A549 (cell line): Measurements from ENCODE around the gene SHFL.

Experiments
- BHLHE40 ChIP-seq: IDR thresholded peaks from 2 replicates; pipeline ENCODE4 v1.6.1; 2012; ENCODE audit warnings: low read depth, low read length, inconsistent platforms
- CEBPB ChIP-seq, 2 experiments: fragments of >200 bp in 1 of 2; sonication (Bioruptor Twin) in 1 of 2; formaldehyde crosslinking in 1 of 2; IDR thresholded peaks; 2 replicates each; pipeline ENCODE4 v1.6.1; 2012 to 2016
- EHMT2 ChIP-seq: fragments of 200-600 bp; sonication (generic); IDR thresholded peaks from 2 replicates; pipeline ENCODE4 v1.6.1; 2016; ENCODE audit warnings: antibody characterized with exemption, low read depth, mild to moderate bottlenecking, moderate library complexity
- ESRRA ChIP-seq: fragments of 150-350 bp; IDR thresholded peaks from 2 replicates; pipeline ENCODE4 v1.6.1; 2014; ENCODE audit warnings: mild to moderate bottlenecking, low read length, borderline replicate concordance
- MYC ChIP-seq: IDR thresholded peaks from 2 replicates; pipeline ENCODE4 v1.6.1; 2012; ENCODE audit warnings: mild to moderate bottlenecking, inconsistent platforms, low read length, improper control_type of control experiment, borderline replicate concordance
- NPAS2 ChIP-seq: fragments of 250-450 bp; sonication (Bioruptor Pico); IDR thresholded peaks from 2 replicates; pipeline ENCODE4 v1.8.0; 2022; ENCODE audit warnings: mild to moderate bottlenecking, moderate library complexity, borderline replicate concordance
- POLR2A ChIP-seq: IDR thresholded peaks from 2 replicates; pipeline ENCODE4 v1.6.1; 2012; ENCODE audit warnings: mild to moderate bottlenecking, low read length
- RAD21 ChIP-seq, 2 experiments: fragments of >200 bp in 1 of 2; sonication (Bioruptor Twin) in 1 of 2; formaldehyde crosslinking in 1 of 2; IDR thresholded peaks in 1 of 2; conservative IDR thresholded peaks in 1 of 2; 2 replicates in 1 of 2; 3 replicates in 1 of 2; pipeline ENCODE4 v1.6.1; 2012 to 2018; ENCODE audit warnings: inconsistent platforms in 1 of 2
- TF ChIP-seq, protein P1 (sequence below): fragments of >200 bp; sonication (Bioruptor Twin); formaldehyde crosslinking; IDR thresholded peaks from 3 replicates; pipeline ENCODE4 v1.5.1; 2016
- TF ChIP-seq, protein P2 (sequence below): IDR thresholded peaks from 2 replicates; pipeline ENCODE4 v1.6.1; 2012
- TF ChIP-seq, protein P3 (sequence below): fragments of 250-450 bp; sonication (Bioruptor Pico); IDR thresholded peaks from 2 replicates; pipeline ENCODE4 v1.5.0; 2021; ENCODE audit warnings: mild to moderate bottlenecking, moderate library complexity, borderline replicate concordance
- TF ChIP-seq, protein P4 (sequence below): IDR thresholded peaks from 2 replicates; pipeline ENCODE4 v1.6.1; 2012

DNA sequence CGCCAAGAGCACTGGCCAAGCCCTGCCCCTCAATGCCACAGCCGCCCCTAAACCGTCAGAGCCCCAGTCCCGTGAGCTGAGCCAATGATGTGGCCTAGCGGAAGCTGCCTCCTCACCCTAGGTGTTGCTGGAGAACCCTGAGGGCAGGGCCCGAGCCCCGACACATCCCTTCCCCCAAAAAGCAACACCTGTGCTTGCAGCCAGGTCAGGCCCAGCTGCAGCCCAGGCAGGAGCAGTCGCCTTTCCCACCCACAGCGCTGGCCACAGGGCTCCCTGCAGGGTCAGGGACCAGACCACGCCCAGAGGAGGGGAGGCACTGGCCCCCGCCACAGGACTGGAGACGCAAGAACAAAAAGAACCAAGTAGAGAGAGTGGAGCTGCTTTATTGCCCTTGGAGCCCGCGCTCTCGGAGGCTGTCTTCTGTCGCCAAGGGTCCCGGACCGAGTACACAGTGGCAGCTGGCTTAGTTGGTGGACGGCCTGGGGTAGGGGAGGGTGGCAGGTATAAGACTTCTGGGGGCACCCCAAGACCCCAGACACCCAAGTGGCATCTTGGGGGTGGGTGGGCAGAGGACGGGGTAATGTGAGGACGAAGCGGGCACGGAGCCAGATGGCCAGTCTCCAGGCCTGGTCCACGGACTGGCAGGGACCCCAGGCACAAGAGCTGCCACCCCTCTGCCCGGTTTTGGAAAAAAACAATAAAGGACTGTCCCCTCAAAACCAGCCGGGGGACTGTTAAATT lies 28.7 kb downstream of the SHFL start:
- TF ChIP-seq, protein P1, sequence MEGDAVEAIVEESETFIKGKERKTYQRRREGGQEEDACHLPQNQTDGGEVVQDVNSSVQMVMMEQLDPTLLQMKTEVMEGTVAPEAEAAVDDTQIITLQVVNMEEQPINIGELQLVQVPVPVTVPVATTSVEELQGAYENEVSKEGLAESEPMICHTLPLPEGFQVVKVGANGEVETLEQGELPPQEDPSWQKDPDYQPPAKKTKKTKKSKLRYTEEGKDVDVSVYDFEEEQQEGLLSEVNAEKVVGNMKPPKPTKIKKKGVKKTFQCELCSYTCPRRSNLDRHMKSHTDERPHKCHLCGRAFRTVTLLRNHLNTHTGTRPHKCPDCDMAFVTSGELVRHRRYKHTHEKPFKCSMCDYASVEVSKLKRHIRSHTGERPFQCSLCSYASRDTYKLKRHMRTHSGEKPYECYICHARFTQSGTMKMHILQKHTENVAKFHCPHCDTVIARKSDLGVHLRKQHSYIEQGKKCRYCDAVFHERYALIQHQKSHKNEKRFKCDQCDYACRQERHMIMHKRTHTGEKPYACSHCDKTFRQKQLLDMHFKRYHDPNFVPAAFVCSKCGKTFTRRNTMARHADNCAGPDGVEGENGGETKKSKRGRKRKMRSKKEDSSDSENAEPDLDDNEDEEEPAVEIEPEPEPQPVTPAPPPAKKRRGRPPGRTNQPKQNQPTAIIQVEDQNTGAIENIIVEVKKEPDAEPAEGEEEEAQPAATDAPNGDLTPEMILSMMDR = no peak
- TF ChIP-seq, protein P2, sequence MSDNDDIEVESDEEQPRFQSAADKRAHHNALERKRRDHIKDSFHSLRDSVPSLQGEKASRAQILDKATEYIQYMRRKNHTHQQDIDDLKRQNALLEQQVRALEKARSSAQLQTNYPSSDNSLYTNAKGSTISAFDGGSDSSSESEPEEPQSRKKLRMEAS = no peak
- TF ChIP-seq, protein P3, sequence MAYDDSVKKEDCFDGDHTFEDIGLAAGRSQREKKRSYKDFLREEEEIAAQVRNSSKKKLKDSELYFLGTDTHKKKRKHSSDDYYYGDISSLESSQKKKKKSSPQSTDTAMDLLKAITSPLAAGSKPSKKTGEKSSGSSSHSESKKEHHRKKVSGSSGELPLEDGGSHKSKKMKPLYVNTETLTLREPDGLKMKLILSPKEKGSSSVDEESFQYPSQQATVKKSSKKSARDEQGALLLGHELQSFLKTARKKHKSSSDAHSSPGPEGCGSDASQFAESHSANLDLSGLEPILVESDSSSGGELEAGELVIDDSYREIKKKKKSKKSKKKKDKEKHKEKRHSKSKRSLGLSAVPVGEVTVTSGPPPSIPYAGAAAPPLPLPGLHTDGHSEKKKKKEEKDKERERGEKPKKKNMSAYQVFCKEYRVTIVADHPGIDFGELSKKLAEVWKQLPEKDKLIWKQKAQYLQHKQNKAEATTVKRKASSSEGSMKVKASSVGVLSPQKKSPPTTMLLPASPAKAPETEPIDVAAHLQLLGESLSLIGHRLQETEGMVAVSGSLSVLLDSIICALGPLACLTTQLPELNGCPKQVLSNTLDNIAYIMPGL (CRISPR knock-in tag) = no peak
- TF ChIP-seq CEBPB (IDR thresholded peaks at IDR 0.05) = no peak
- TF ChIP-seq, protein P4, sequence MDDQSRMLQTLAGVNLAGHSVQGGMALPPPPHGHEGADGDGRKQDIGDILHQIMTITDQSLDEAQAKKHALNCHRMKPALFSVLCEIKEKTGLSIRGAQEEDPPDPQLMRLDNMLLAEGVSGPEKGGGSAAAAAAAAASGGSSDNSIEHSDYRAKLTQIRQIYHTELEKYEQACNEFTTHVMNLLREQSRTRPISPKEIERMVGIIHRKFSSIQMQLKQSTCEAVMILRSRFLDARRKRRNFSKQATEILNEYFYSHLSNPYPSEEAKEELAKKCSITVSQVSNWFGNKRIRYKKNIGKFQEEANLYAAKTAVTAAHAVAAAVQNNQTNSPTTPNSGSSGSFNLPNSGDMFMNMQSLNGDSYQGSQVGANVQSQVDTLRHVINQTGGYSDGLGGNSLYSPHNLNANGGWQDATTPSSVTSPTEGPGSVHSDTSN = 0 out of 2 replicates have a peak, but pooled peaks have one; percentile 42
- no peak for TF ChIP-seq BHLHE40
- TF ChIP-seq EHMT2 = no peak
- TF ChIP-seq ESRRA = no peak
- no peak for TF ChIP-seq NPAS2 (CRISPR knock-in tag)
- TF ChIP-seq POLR2A = no peak
- no peak for TF ChIP-seq MYC
- TF ChIP-seq RAD21 (conservative IDR thresholded peaks at IDR 0.05 in 1 of 2, IDR thresholded peaks at IDR 0.05 in 1 of 2) = no peak
